NCI-H1417 (cell line): ENCODE measurements around the gene MAP4K1.
A peak's percentile ranks its signal among the peaks of the same experiment; 100 is the strongest.
"Not testable (repeated sequence)": the region's sequence is repeated elsewhere in the genome, so short reads cannot be mapped to it uniquely, and the experiment has no call there.

Experiments
- DNase-seq, 3 experiments: peaks; one replicate each; lab custom pipeline; 2025; lab: John Stamatoyannopoulos, UW

Gene MAP4K1

DNA sequence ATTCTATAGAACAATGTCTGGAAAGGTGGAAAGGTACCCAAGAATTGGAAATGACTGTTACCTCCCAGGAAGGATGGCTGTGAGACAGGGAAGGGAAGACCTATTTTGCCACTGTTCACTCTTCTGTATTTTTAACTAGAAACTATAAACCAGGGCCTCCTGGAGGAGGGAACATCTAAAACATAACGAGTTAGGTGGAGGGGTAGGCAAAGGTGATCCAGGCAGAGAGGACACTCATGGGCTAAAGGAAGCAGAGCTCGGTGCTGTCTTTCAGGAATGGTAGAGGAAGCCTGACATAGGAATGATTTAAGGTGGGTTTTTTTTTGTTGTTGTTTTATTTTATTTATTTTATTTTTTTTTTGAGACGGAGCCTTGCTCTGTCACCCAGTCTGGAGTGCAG, 7.1 kb upstream of the MAP4K1 start:
- no peak for DNase-seq

GRCh38 chr19:38619361-38620174, 1.8 kb upstream of the MAP4K1 start:
- DNase-seq, result no peak

- DNase-seq, result peak; percentile 97 to 100 (median 99)
Measured at GRCh38 chr19:38618590-38619360, 1.0 kb upstream of the MAP4K1 start, which contains the start of gene EIF3K. EIF3K (plus strand) TSS chr19:38619188; CDS start chr19:38619269, 81 bp downstream.

DNA sequence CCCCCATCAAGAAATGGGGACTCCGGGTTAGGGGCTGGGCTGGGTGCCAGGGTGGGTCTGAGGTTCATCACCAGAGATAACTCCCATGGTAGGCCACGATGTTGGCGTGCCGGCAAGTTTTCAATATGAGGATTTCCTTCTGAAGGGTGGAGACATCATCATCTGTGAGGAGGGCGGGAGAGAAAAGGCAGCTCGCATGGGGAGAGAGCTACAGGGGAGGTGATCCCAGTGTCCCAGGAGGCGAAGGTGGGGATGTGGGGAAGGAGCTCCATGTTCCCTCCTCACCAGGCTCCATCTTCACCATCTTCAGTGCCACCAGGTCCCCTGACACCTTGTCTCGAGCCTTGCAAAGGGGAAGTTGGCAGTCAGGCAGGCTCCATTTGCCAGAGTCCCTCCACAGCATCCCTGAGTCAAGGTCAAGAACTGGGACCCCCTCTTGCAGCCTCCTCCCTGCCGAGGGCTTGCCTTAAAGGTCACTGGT, 430 bp downstream of the MAP4K1 start:
- DNase-seq, result no peak

DNA sequence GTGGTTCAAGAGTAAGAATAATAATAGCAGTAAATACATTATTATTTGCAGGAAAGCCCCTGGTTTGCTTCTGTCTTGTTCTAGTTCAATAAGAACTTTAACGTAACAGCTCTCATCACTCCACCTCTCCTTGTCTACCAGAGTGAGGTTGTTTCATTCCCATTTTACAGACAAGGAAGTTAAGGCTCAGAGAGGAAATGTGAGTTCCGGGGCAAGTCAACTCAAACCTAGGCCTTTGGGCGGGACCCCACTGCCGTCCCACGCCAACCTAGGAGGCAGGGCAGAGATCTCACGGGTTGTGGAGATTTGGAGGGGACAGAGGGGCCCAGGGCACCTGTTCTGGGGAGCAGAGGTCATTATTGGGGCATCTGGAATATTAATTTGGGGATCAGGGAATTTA, 1.5 kb downstream of the MAP4K1 start:
- DNase-seq, result no peak

GRCh38 chr19:38615007-38615581, 2.7 kb downstream of the MAP4K1 start:
- no peak for DNase-seq

DNA sequence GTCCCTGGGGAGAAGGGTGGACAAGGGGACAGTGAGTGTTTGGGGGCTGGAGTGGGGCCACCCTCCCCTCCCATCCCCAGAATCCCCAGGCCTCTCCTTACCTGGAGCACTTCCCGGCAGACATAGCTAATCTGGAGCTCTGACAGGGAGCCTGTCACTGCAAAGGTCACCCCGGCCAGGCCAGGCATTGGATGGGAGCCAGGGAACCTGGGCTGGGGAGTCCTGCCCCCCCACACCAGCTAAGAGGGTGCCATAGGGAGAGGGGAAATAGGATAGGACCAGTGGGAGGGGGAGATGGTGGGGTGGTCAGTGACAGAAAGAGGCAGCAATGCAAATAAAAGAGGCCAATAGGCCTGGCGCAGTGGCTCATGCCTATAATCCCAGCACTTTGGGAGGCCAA, 3.5 kb downstream of the MAP4K1 start:
- no peak for DNase-seq

GRCh38 chr19:38606131-38606530, 11.6 kb downstream of the MAP4K1 start:
- DNase-seq, result no peak

- DNase-seq, result not testable (repeated sequence)
Measured at GRCh38 chr19:38602856-38603255, 14.9 kb downstream of the MAP4K1 start.

DNA sequence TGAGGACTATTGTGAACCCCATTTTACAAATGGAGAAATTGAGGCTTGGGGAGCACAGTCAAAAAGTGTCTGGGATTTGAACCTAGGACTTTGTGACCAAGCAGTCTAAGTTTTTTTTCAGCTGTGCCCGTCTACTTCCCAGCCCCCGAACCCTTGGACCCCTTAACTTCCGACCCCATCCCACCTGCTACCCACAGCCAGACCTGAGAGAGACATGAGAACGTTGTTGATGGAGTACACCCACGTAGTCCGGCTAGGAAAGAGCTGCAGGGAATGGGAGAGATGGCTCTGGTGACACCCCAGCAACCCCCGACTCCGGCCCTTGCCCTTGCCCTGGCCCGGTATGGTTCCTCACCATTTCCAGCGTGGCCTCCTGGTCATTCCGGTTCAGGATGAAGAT, 18.0 kb downstream of the MAP4K1 start:
- DNase-seq, result no peak

GRCh38 chr19:38597075-38597474, 20.7 kb downstream of the MAP4K1 start:
- DNase-seq, result peak in 1 of 3 experiments; percentile 16

- peak; percentile 80 to 95 (median 87) for DNase-seq
Measured at GRCh38 chr19:38596057-38596981, 21.4 kb downstream of the MAP4K1 start.

DNA sequence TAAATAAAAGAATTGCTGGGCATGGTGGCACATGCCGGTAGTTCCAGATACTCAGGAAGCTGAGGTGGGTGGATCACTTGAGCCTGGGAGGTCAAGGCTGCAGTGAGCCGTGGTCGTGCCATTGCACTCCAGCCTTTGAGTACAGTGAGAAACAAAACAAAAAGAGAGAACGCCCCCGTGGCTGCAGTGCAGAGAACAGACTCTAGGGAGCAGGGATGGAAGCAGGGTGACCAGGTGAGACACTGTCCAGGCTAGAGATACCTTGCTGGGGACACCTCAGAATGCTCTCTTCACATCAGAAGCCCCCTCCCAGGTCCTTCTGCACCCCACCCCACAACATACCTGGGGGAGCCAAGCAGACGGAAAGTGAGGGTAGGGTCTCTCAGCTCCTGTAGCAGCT, 24.8 kb downstream of the MAP4K1 start:
- DNase-seq, result no peak

DNA sequence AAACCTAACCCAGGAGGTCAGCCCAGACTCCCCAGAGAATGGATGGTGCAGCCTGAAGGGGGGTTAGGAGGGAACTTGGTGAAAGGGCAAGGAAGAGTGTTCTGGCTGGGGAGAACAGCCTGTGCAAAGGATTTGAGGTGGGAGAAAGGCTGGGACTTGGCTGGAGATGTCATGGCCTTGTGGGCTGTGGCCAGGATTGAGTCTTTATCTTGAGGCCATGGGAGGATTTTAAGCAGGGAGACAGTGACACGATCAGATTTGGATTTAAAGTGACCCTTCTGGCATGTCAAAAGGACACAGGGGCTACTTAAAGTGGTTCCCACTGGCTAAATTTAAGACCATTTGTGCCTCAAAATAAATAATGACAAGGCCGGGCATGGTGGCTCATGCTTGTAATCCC, 29.7 kb downstream of the MAP4K1 start:
- DNase-seq, result no peak

GRCh38 chr19:38587562-38587961, 30.2 kb downstream of the MAP4K1 start:
- no peak for DNase-seq

DNA sequence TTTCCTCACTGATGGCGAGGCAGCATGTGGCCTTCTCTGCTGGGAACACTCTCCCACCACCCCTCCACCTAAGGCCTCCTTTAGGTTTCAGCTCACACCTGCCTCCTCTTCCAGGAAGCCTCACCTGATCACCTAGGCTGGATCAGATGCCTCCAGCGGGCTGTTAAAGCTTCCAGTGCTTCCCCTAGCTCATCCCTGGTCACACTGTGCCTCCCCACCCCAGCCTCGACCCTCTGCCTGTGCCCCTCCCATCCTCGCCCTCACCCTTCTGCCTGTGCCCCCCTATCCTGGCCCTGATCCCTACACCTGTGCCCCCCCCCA, 33.8 kb downstream of the MAP4K1 start:
- DNase-seq, result no peak

DNA sequence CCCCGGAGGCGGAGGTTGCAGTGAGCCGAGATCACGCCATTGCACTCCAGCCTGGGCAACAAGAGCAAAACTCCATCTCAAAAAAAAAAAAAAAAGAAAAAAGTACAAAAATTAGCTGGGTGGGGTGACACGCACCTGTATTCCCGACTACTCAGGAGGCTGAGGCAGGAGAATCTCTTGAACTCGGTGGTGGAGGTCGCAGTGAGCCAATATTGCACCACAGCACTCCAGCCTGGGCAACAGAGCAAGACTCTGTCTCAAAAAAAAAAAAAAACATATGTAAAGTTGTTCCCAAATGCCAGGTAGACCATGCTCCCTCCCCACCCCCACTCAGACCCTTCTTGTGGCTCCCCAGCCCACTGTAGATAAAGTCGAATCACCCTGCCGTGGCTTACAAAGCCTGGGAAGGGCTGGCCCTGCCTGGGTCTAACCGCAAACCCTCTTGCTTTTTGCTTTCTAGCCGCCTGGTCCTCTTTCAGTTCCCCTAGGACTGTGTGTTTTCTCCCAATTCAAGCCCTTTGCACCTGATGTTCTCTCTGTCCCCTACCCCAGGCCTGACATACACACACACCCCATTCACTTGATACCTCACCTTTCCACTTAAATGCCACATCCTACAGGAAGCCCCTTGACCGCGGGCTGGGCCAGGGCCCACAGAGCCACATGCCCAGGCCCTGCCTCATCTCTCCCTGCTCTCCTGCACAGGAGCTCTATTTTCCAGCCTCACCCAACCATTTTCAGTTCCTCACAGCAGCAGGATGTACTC, 34.4 kb downstream of the MAP4K1 start:
- no peak for DNase-seq

DNA sequence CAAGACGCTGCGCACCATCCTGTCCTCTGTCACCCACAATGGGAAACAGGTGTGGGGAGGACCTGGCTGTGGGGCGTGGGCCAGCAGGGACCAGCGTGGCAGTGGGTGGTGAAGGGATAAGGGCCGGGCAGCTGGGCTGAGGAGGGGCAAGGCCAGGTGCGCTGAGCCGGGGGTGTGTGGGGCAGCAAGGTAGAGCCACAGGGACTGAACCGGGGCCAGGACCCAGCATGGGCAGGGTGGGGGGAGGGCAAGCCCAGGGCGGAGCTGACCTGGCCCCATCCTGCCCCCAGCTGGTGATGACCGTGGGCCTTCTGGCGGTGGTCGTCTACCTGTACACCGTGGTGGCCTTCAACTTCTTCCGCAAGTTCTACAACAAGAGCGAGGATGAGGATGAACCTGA, 37.7 kb downstream of the MAP4K1 start:
- DNase-seq, result no peak

- not testable (repeated sequence) for DNase-seq
Measured at GRCh38 chr19:38579304-38579703, 38.4 kb downstream of the MAP4K1 start.

DNA sequence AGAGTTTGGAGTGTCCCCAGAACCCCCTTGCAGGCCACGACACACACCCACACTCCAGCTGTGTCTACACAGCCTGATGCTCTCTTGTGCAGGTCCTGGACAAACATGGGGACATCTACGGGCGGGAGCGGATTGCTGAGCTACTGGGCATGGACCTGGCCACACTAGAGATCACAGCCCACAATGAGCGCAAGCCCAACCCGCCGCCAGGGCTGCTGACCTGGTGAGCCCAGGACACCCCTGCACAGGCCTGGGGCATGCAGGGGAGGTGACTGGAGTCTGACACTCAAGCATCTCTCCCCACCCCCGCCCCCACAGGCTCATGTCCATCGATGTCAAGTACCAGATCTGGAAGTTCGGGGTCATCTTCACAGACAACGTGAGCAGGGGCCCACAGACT, 39.9 kb downstream of the MAP4K1 start:
- no peak for DNase-seq

DNA sequence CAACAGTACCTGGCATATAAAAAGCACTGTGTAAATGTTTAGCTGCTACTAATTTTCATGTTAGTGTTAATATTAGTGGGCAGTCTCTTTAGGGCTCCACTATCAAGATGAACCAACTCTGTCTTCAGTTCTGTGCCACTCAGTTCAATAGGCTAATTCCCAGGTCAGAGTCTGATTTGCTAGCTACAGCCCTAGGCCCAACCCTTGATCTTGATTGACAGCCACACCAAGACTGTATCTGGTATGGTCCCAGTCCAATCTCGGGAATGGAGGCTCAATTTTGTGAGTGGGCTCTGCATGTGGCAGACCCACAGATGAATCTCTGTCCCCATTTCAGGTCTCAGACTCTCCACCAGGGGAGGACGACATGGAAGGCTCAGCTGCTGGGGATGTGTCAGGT, 46.1 kb downstream of the MAP4K1 start:
- DNase-seq, result no peak
